Activated CD8-positive, alpha-beta memory T cell treated with anti-CD3 and anti-CD28 coated beads, Interleukin-2, amount 50 U/mL, for 24 hours (primary cell): ENCODE data around the gene AMZ1.
"Not testable (repeated sequence)": the region's sequence is repeated elsewhere in the genome, so short reads cannot be mapped to it uniquely, and the experiment has no call there.

Source experiments
- DNase-seq: peaks from one replicate; pipeline ENCODE4 v3.0.0-alpha.2; 2020; ENCODE audit errors: extremely low read depth

Gene AMZ1

DNA sequence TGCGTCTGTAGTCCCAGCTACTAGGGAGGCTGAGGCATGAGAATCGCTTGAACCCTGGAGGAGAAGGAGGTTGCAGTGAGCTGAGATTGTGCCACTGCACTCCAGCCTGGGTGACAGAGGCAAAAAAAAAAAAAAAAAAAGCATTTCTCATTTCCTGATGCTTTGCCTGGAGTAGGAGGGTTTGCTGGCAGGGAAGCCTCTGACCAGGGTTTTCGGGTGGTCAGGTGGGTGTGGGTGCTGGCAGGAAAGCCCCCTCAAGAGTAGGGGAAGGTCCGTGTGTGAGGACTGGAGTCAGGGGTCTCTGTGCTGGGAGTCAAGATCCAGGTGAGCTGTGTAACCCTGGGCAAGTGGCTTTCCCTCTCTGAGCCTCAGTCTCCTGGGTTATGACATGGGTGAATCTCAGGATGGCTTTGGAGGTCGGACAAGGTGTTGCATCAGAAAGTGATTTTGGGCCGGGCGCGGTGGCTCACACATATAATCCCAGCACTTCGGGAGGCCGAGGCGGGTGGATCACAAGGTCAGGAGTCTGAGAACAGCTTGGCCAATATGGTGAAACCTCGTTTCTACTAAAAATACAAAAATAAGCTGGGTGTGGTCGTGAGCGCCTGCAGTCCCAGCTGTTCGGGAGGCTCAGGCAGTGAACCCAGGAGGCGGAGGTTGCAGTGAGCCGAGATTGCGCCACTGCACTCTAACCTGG, 3.2 kb downstream of the AMZ1 start:
- no peak for DNase-seq

DNA sequence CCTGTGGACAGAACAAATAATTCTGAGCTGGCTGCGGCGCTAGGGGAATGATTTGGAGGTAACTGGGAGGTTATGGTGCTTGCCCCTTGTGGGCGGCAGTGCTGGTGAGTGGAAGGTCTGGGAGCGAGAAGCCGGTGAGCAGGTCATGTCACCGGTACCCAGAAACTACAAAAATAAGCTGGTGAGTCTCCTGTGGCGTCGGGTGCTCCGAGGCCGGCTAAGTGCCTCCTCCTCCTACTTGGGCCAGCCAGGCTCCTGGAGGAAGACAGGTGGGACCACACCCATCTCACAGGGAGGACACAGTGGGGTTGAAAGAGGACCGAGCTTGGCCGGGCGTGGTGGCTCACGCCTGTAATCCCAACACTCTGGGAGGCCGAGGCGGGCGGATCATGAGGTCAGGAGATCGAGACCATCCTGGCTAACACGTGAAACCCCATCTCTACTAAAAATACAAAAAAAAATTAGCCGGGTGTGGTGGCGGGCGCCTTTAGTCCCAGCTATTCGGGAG, 4.0 kb downstream of the AMZ1 start:
- not testable (repeated sequence) for DNase-seq

DNA sequence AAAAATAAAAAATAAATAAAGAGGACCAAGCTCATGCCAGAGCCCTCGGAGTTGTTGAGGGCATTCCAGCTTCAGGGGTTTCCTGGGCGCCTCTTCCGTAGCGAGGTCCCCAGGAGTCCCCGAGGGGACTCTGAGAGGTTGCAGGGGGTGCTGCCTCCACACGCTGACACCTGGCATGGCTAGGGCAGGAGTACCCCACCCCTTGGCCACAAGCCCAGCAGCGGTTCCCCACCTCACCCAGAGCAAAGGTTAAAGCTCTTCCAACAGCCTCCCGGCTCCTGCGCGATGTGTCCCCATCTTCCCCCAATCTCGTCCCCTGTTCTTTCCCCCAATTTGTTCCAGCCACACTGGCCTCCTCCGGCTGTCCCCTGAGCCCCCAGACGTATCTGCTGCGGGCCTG, 4.5 kb downstream of the AMZ1 start:
- no peak for DNase-seq

DNA sequence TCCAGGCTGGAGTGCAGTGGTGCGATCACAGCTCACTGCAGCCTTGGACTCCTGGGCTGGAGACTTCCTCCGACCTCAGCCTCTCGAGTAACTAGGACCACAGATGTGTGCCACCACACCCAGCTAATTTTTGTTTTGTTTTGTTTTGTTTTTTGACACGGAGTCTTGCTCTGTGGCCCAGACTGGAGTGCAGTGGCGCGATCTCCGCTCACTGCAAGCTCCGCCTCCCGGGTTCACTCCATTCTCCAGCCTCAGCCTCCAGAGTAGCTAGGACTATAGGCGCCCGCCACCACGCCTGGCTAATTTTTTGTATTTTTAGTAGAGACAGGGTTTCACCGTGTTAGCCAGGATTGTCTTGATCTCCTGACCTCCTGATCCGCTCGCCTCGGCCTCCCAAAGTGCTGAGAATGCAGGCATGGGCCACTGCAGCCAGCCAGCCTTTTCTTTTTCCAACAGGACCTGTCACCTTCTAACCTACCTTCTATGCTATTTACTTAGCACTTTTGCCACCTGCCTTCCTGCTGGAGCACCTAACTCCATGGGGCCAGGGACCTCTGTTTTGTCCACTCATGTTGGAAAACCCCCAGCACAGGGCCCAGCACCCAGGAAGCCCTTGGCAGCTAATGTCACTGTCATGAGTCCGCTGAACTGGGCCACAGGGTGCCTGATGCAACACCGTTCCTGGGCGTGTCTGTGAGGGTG, 5.6 kb downstream of the AMZ1 start:
- not testable (repeated sequence) for DNase-seq

DNA sequence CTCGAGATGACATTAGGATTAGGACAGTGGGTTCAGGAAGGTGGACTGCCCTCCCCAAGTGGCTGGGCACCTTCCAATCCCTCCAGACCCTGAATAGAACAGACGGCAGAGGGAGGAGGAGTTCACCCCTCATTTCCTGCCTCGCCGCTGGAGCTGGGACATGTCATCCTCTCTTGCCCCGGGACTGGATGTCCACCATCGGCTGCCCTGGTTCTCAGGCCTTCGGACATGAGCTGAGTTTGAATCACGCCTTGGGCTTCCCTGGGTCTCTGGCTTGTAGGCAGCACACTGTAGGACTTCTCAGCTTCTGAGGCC, 6.1 kb downstream of the AMZ1 start:
- DNase-seq, result not testable (repeated sequence)

DNA sequence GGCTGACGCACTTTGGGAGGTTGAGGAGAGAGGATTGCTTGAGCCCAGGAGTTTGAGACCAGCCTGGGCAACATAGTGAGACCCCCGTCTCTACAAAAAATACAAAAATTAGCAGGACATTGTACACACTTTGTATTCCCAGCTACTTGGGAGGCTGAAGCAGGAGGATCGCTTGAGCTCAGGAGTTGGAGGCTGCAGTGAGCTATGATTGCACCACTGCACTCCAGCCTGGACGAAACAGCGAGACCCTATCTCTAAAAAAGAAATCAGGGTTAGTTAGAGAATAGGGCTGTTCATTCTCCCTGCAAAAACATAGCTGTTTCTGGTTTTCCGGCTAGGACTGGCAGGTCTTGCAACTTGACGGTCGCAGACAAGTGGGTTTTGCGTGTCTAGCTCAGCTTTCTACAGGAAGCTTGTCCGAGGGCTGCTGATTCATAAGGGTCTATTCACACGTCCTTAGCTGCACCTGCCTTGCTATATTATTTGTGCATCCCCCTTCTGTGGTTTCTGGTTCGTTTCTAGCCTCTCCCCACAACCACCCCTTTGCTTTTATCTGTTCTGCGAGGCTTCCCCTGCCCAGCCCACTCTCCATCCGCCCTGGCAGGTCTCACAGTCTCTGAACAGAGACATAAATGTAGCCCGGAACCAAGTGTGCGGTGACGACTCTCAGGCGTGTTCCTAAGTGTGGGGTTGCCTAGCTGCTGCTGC, 10.7 kb downstream of the AMZ1 start:
- no peak for DNase-seq

DNA sequence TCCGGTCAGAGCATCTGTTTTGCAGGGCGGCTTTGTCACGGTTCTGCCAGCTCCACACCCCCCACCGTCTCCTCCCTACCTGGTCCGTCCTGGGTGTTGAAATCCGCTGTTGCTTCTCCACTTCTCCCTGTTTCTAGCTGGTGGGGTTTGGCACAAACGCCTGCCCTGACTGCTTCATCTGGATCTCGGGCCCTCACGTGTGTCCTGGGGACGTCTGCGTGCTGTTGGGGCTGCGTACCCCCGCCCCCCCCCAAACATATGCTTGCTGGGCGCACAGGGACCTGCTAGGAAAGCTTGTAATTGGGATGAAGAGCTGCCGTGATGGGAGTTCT, 11.3 kb downstream of the AMZ1 start:
- no peak for DNase-seq

DNA sequence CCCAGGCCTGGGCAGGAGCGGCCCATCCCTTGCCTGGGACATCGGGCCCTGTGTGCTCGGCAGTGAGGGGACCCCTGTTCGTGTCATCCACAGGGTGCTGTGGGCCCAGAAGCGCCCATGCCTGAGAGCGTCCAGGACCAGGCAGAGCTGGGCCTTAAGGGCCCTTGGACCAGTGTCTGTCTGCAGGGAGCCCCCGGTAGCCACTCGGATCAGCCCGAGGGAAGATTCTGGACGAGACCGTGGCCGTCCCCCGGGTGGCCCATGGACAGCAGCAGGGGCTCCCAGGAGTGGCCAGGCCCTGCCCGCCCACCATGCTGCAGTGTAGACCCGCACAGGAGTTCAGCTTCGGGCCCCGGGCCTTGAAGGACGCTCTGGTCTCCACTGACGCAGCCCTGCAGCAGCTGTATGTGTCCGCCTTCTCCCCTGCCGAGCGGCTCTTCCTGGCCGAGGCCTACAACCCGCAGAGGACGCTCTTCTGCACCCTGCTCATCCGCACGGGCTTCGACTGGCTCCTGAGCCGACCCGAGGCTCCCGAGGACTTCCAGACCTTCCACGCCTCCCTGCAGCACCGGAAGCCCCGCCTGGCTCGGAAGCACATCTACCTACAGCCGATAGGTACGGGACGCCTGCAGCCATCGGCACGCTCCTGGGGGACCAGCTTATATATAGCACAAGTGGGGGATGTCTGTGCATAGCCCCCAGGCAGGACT, 12.3 kb downstream of the AMZ1 start:
- DNase-seq, result no peak

DNA sequence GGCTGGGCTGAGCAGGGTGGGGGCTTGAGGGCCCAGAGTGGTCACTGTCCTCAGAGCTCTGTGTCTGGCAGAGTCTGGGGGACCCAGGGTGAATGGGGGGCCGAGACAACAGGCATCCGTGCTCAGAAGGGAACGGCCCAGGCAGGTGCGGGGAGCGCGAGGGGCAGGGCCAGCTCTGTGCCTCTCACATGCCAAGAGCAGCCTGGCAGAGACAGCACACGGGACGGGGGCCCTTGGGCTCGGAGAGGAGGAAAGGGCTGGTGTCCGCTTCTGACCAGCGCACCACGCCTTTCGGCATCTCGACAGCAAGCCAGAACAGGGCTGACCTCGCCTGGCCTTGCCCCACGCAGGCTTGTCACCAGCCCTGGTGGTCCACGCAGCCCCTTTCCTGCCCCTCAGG, 13.4 kb downstream of the AMZ1 start:
- DNase-seq, result no peak

DNA sequence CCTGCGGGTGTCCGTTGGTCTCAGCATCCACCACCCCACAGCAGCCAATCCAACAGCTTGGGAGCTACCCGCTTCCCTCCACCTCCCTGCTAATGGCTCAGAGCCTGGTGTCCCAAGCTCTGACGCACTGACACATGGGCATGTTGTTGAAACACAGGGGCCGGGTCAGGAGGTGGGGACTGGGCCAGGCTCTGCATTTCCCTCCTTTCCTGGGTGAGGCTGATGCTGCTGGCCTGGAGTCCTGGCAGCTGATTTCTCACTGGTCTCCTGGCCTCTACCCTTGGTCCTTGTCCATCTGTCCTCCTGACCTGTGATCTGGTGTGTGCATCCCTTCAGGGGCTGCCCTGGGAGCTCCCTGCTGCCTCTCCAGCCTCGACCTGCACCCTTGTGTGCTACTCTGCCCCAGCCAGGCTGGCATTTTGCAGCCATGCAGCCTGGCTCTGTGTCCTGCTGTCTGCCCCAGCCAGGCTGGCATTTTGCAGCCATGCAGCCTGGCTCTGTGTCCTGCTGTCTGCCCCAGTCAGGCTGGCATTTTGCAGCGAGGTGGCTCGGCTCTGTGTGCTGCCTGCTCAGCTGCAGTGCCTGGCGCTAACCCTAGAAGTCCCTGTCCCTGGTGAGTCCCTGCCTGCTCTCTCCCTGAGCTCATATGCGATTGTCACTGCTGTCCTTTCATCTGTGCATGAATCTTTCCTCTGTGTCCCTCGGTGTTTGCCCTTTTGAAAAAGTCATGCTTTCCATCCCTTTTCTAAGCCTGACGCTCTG, 14.0 kb downstream of the AMZ1 start:
- DNase-seq, result no peak

DNA sequence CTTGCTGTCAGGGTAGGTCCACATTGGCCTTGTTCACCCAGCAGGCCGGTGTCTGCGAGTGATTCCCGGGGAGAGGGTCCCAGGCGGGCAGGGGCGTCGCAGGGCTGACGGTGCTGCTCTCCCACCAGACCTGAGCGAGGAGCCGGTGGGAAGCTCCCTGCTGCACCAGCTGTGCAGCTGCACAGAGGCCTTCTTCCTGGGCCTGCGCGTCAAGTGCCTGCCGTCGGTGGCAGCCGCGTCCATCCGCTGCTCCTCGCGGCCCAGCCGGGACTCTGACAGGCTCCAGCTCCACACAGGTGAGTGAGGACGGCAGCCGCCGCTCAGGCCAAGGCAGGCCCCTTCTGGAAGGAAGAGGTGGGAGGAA, 14.6 kb downstream of the AMZ1 start:
- no peak for DNase-seq

DNA sequence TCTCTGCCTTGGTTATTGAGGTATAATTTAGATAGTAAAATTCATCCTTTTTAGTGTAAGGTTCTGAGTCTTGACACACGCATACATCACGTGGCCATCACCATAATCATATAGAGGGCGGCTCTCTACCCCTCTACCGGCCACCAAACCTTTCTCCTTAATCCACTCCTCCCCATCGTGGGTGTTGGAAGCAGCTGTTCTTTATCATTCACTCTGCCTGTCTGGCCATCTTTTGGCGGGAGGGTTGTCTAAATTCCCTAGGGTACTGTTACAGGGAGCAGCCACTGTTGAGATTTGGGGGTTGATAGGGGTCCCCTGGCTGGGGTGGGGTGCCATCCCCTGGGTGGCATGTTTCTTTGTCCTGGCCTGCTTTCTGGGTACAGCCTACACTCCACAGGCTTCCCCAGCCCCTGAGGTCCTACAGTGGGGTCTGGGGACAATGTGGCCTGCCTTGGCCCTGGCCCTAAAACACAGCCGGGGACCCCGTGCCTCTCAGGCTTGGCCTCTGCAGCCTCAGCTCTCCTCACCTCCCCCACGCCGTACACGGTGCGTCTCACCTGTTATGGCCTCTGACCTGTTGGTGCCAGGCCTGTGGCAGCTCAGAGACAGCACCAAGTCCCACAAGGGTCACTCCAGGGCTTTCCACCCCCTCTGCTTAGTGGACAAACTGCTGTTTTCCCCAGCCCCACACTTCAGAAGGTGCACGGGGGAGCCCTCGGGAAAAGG, 17.5 kb downstream of the AMZ1 start:
- no peak for DNase-seq

DNA sequence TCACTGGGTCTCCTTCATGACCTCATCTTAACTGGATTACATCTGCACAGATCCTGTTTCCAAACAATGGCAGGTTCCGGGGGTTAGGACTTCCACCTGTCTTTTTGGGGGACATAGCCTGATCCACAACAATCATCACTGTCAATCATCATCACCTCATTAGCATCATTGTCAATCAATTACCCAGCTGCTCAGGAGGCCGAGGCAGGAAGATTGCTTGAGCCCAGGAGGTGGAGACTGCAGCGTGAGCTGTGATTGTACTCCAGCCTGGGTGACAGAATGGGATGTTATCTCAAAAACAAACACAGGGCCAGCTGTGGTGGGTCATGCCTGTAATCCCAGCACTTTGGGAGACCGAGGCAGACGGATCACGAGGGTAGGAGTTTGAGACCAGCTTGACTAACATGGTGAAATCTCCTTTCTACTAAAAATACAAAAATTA, 18.7 kb downstream of the AMZ1 start:
- no peak for DNase-seq

DNA sequence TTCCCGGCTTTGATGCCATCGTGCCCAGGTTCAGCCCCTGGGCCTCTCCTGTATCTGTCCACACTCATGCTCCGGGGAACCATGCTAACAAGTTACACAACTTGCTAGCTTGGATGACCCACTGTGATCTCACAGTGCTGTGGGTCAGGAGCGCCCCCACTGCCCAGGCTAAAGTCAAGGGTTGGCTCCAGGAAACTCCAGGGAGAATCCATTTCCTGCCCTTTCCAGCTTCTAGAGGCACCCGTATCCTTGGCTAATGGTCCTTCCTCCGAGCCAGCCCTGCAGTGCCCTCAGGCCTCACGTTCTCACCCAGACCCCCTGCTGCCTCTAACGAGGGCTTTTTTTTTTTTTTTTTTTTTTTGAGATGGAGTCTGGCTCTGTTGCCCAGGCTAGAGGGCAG, 19.5 kb downstream of the AMZ1 start:
- DNase-seq, result no peak

DNA sequence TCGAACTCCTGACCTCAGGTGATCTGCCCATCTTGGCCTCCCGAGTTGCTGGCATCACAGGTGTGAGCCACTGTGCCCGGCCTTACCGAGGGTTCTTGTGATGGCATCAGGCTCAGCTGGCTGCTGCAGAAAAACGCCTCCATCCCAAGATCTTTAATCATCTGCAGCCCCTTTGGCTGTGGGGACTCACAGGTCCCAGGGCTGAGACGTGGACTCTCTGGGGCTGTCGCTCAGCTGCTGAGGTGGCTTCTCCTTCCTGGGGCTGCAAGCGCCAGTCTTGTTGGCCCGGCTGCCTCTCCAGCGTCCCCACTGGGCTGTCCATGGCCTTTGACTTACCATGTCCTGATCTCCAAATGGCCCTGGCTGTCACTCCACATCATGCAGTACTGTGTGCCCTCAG, 20.0 kb downstream of the AMZ1 start:
- DNase-seq, result no peak

DNA sequence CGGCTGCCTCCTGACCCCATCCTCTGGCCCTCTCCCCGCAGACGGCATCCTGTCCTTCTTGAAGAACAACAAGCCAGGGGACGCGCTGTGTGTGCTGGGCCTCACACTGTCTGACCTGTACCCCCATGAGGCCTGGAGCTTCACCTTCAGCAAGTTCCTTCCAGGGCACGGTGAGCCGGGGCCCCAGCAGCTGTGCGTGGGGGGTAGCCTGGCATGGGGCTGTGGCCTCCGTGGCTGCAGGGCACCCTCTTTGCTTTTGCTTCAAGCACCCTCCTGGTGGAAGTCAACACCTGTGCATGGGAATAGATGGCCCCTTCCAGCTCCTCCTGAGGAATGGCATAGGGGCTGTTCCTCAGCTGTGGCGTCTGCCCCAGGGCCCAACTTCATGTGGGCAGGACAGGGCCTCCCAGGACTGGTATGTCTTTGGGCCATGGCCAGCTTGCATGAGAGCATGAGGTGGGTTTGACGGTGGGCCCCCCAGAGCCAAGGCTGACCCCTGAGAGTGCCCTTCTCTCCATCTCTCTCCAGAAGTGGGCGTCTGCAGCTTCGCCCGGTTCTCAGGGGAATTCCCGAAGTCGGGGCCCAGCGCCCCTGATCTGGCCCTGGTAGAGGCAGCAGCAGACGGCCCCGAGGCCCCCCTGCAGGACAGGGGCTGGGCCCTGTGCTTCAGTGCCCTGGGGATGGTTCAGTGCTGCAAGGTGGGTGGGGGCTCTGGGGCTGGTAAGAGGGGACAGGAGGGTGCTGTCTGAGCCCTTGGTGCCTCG, 20.7 kb downstream of the AMZ1 start:
- DNase-seq, result no peak

DNA sequence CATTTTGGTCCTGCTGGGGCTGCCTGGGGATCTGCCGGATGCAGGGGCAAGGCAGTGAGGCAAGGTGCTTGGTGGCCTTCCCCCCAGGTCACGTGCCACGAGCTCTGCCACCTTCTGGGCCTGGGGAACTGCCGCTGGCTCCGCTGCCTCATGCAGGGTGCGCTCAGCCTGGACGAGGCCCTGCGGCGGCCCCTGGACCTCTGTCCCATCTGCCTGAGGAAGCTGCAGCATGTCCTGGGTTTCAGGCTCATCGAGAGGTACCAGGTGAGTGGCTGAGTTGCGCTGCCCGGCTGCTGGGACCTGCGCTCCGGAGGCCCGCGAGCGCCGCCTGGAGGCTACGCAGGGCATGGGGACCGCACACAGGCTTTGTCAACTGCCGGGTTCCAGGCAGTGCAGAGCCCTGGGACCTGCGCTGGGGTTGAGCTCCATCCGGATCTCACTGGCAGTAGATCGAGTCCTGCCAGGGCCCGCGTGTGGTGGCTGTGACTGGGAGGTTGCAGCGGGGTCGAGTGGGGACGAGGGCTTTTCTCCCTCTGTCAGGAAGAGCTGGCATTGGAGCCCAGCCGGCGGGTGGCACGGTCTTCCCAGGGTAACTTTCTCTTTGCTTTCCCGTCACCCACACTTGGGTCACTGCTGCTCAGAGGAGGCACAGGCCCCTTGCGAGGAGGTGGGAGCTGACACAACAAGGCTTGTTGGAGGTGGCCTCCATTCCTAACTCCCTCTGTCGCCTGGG, 21.7 kb downstream of the AMZ1 start:
- DNase-seq, result no peak

DNA sequence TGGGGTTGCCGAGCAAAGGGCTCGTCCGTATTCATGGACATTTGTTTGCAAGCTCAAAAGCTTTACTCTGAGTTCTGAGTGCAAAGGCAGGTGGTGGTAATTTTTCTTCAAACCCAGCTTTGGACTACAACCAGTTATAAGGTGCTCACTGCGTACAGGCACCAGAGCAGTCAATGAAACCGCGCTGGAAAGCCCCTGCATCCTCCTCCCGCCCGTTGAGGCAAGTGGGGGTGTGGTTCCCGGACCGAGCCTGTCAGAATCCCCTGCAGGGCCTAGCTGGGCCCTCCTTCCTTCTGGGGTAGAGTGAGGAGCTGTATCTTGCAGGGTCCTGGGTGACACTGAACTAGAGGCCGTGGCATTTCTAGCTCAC, 22.3 kb downstream of the AMZ1 start:
- no peak for DNase-seq

DNA sequence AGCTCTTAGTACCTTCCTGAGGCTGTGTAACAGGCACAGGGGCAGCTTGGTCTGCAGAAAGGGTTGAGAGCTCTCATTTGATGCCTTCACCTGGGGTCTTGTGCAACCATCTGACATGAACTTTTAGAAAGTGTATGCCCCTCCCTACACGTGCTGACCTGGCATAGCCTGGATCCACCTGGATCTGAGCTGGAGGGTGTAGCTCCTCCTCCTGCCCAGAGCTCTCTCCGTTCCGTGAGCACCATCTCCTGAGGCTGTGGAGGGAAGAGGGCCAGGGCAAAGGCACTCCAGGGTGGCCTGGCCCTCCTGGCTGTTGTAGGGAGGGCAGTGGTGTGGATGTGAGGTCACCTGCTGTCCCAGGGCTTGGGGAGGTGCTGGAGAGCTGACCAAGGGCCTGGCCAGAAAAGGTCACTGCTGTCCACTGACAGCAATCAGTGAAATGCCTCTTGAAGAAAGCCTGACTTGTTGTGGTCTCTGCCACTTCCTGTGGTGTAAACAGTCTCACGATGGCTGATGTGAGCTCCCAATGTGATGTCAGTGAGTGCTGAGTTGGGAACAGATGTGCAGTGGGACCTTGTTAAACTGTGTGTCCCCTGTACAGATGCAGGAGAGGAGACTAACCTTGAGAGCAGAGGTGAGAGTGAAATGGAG, 23.0 kb downstream of the AMZ1 start:
- DNase-seq, result no peak
